T follicular helper cell (primary cell): ENCODE measurements around the gene BCAS3.

ENCODE experiments used
- DNase-seq: peaks from one replicate; pipeline ENCODE4 v3.0.0-alpha.2; 2020; ENCODE audit warnings: low read depth

BCAS3 gene

GRCh38 chr17:61289408-61290385 is 612.0 kb downstream of the BCAS3 start:
- DNase-seq, result no peak

GRCh38 chr17:61291451-61292285 is 614.0 kb downstream of the BCAS3 start:
- no peak for DNase-seq

- no peak for DNase-seq
These were observed 616.6 kb downstream of the BCAS3 start for GRCh38 chr17:61294286-61294685.

GRCh38 chr17:61294777-61295176 is 617.1 kb downstream of the BCAS3 start:
- no peak for DNase-seq

GRCh38 chr17:61296058-61296457 is 618.4 kb downstream of the BCAS3 start:
- DNase-seq, result no peak

- no peak for DNase-seq
These were observed 622.2 kb downstream of the BCAS3 start for GRCh38 chr17:61299517-61300513.

- no peak for DNase-seq
These were observed 625.5 kb downstream of the BCAS3 start for GRCh38 chr17:61302953-61303816.

GRCh38 chr17:61303817-61304096 is 626.1 kb downstream of the BCAS3 start:
- DNase-seq, result no peak

- DNase-seq, result no peak
These were observed 627.4 kb downstream of the BCAS3 start for GRCh38 chr17:61305024-61305423.

GRCh38 chr17:61306003-61306402 is 628.4 kb downstream of the BCAS3 start:
- no peak for DNase-seq

- DNase-seq, result no peak
These were observed 630.5 kb downstream of the BCAS3 start for GRCh38 chr17:61307905-61308886.

GRCh38 chr17:61309362-61310256 is 632.0 kb downstream of the BCAS3 start:
- no peak for DNase-seq

- no peak for DNase-seq
These were observed 632.9 kb downstream of the BCAS3 start for GRCh38 chr17:61310590-61310989.

GRCh38 chr17:61312406-61313295 is 635.0 kb downstream of the BCAS3 start:
- DNase-seq, result no peak

- DNase-seq, result no peak
These were observed 636.0 kb downstream of the BCAS3 start for GRCh38 chr17:61313461-61314326.

- DNase-seq, result no peak
These were observed 636.9 kb downstream of the BCAS3 start for GRCh38 chr17:61314368-61315078.
